Measurements from ENCODE around the gene LINC00305.

The LINC00305 gene

GRCh38 chr18:64116571-64117175, 32.2 kb downstream of the LINC00305 start:
- in situ Hi-C loops (cut with MboI; ENCODE audit: low sequenced_read_pairs): no loop called here

- in situ Hi-C loops (cut with MboI; ENCODE audit: low sequenced_read_pairs): no loop called here
Observed at GRCh38 chr18:64115881-64116280, 33.0 kb downstream of the LINC00305 start.

- in situ Hi-C loops (cut with MboI; ENCODE audit: low sequenced_read_pairs): no loop called here
Observed at GRCh38 chr18:64111950-64112349, 36.9 kb downstream of the LINC00305 start.

- in situ Hi-C loops (cut with MboI; ENCODE audit: low sequenced_read_pairs): no loop called here
Observed at GRCh38 chr18:64110692-64111480, 38.0 kb downstream of the LINC00305 start.

GRCh38 chr18:64103986-64104385, 44.9 kb downstream of the LINC00305 start:
- in situ Hi-C loops (cut with MboI; ENCODE audit: low sequenced_read_pairs): no loop called here

- in situ Hi-C loops (cut with MboI; ENCODE audit: low sequenced_read_pairs): no loop called here
Observed at GRCh38 chr18:64100116-64100922, 48.6 kb downstream of the LINC00305 start.

GRCh38 chr18:64099244-64099643, 49.6 kb downstream of the LINC00305 start:
- in situ Hi-C loops (cut with MboI; ENCODE audit: low sequenced_read_pairs): no loop called here

- in situ Hi-C loops (cut with MboI; ENCODE audit: low sequenced_read_pairs): no loop called here
Observed at GRCh38 chr18:64097497-64097896, 51.4 kb downstream of the LINC00305 start.

GRCh38 chr18:64095056-64095455, 53.8 kb downstream of the LINC00305 start:
- in situ Hi-C loops (cut with MboI; ENCODE audit: low sequenced_read_pairs): no loop called here

- in situ Hi-C loops (cut with MboI; ENCODE audit: low sequenced_read_pairs): no loop called here
Observed at GRCh38 chr18:64094210-64094609, 54.7 kb downstream of the LINC00305 start.

GRCh38 chr18:64091526-64091925, 57.4 kb downstream of the LINC00305 start:
- in situ Hi-C loops (cut with MboI; ENCODE audit: low sequenced_read_pairs): no loop called here

GRCh38 chr18:64090876-64091275, 58.0 kb downstream of the LINC00305 start:
- in situ Hi-C loops (cut with MboI; ENCODE audit: low sequenced_read_pairs): no loop called here

GRCh38 chr18:64083916-64084315, 65.0 kb downstream of the LINC00305 start:
- in situ Hi-C loops (cut with MboI; ENCODE audit: low sequenced_read_pairs): no loop called here

- in situ Hi-C loops (cut with MboI; ENCODE audit: low sequenced_read_pairs): no loop called here
Observed at GRCh38 chr18:64082513-64082912, 66.4 kb downstream of the LINC00305 start.

GRCh38 chr18:64082054-64082453, 66.8 kb downstream of the LINC00305 start:
- in situ Hi-C loops (cut with MboI; ENCODE audit: low sequenced_read_pairs): no loop called here

GRCh38 chr18:64073971-64074370, 74.9 kb downstream of the LINC00305 start:
- in situ Hi-C loops (cut with MboI; ENCODE audit: low sequenced_read_pairs): no loop called here

- in situ Hi-C loops (cut with MboI; ENCODE audit: low sequenced_read_pairs): no loop called here
Observed at GRCh38 chr18:64055019-64055418, 93.9 kb downstream of the LINC00305 start.

- in situ Hi-C loops (cut with MboI; ENCODE audit: low sequenced_read_pairs): no loop called here
Observed at GRCh38 chr18:64053246-64053645, 95.6 kb downstream of the LINC00305 start.

GRCh38 chr18:64052772-64053171, 96.1 kb downstream of the LINC00305 start:
- in situ Hi-C loops (cut with MboI; ENCODE audit: low sequenced_read_pairs): no loop called here

GRCh38 chr18:64044616-64045015, 104.3 kb downstream of the LINC00305 start:
- in situ Hi-C loops (cut with MboI; ENCODE audit: low sequenced_read_pairs): no loop called here

GRCh38 chr18:64042728-64043358, 106.0 kb downstream of the LINC00305 start:
- in situ Hi-C loops (cut with MboI; ENCODE audit: low sequenced_read_pairs): no loop called here
